ENCODE data around the gene B3GLCT. TPM values are rescaled to one million over a fixed set of nuclear protein-coding genes. Genes with fewer than 3 reads are reported as not detected.
A peak's percentile ranks its signal among the peaks of the same experiment; 100 is the strongest.

B3GLCT gene
- total RNA-seq, 1 donor from 2014 or later = 27.2 TPM

DNA sequence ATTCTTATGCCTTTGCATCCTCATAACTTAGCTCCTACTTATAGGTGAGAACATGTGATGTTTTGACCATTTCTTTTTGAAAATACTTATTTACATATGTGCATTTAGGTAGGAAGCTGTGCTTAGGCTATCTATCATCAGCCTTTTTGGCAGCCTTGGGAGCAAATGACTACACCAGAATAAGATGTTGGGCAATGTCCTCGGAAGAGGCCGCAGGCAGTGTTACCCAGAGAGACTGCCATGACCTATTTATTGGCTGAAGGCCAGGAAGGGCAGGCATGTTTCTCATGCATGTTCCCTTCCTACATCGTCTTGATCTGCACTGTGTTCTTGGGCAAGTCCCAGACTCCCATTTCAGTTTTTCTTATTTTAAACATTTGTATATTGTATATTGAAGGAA is 122.3 kb downstream of the B3GLCT start:
- Mint-ChIP-seq H3K9me3 (peaks cover 10% of the 10 kb centered on the region), H3K4me3 (no peak overlapping the region), H3K36me3 (peaks cover 11% of the 10 kb centered on the region), H3K27me3 (ENCODE audit: low read depth) (no peaks in the 10 kb centered on the region), H3K27ac (no peak overlapping the region), H3K4me1 (peaks cover 25% of the 10 kb centered on the region)
- DNase-seq (ENCODE audit: low spot score in 2 of 2, unreplicated experiment in 2 of 2) = no peak
- TF ChIP-seq CTCF (IDR thresholded peaks at IDR 0.05; ENCODE audit: unreplicated experiment) = no peak

GRCh38 chr13:31322702-31323405 is 123.1 kb downstream of the B3GLCT start:
- Mint-ChIP-seq H3K36me3 (peaks cover 5% of the 10 kb centered on the region), H3K4me1 (peaks cover 33% of the 10 kb centered on the region), H3K4me3 (no peak overlapping the region), H3K9me3 (peaks cover 5% of the 10 kb centered on the region), H3K27ac (peak overlapping the region; percentile 44), H3K27me3 (ENCODE audit: low read depth) (no peaks in the 10 kb centered on the region)
- DNase-seq (ENCODE audit: low spot score in 2 of 2, unreplicated experiment in 2 of 2) = no peak
- TF ChIP-seq CTCF (IDR thresholded peaks at IDR 0.05; ENCODE audit: unreplicated experiment) = no peak

DNA sequence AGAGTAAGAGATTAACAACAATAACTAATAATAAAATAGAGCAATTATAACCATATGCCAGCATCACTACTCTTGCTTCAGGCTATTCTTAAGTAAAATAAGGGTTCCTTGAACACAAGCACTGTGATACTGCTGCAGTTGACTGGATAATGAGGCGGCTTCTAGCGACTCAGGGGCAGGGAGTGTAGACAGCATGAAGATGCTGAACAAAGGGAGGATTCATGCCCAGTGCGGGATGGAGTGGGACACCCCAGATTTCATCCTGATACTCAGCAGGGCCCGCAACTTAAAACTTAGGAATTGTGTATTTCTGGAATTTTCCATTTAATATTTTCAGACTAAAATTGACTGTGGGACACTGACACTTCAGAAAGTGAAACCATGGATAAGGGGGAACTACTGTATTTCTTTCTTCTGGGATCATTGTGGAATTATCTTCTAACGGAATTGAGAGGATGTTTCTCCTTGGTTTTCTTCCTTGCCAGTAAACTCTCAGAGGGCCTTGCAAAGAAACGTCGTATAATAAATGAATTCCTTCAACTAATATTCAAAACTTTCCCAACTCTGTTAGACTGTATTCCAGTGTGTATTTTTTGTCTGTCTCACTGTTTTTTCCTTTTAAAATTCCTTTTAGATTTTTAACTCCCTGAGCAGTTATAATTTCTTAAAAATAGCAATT is 127.5 kb downstream of the B3GLCT start:
- H3K4me1 Mint-ChIP-seq = peaks cover 55% of the 10 kb centered on the region
- H3K36me3 Mint-ChIP-seq = peaks cover 4% of the 10 kb centered on the region
- no peaks in the 10 kb centered on the region for H3K9me3 Mint-ChIP-seq
- H3K27me3 Mint-ChIP-seq (ENCODE audit: low read depth) = no peaks in the 10 kb centered on the region
- no peak for TF ChIP-seq CTCF (IDR thresholded peaks at IDR 0.05; ENCODE audit: unreplicated experiment)
- H3K4me3 Mint-ChIP-seq = no peak overlapping the region
- DNase-seq (ENCODE audit: low spot score in 2 of 2, unreplicated experiment in 2 of 2) = no peak
- H3K27ac Mint-ChIP-seq = peak overlapping the region; percentile 75

- TF ChIP-seq CTCF (IDR thresholded peaks at IDR 0.05; ENCODE audit: unreplicated experiment) = no peak
- no peak for DNase-seq (ENCODE audit: low spot score in 2 of 2, unreplicated experiment in 2 of 2)
- Mint-ChIP-seq H3K4me1 (peaks cover 48% of the 10 kb centered on the region), H3K36me3 (peaks cover 4% of the 10 kb centered on the region), H3K9me3 (no peaks in the 10 kb centered on the region), H3K27ac (peak overlapping the region; percentile 81), H3K27me3 (ENCODE audit: low read depth) (no peaks in the 10 kb centered on the region), H3K4me3 (no peak overlapping the region)
Observed at GRCh38 chr13:31328549-31329235, 128.9 kb downstream of the B3GLCT start.

DNA sequence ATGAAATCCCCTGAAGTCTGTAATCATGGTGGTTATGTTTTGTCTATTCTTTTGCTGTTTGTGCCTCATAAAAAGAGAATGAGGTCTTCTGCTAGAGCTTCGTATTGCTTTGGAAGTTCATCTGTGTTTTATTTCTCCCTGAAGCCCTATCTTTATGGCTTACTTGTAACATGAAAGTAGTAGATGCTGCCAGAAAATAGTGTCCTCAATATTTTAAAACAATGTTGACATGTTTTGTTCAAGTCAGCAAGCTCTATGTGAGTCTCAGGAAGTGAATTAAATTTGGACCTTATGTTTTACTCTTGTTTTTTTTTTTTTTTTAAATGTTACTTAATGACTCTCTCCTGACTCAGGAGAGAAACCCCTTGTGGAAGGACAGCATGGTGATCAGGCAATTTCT is 130.5 kb downstream of the B3GLCT start:
- DNase-seq (ENCODE audit: low spot score in 2 of 2, unreplicated experiment in 2 of 2) = no peak
- Mint-ChIP-seq H3K27ac (peak overlapping the region; percentile 88), H3K4me3 (no peak overlapping the region), H3K36me3 (peaks cover 4% of the 10 kb centered on the region), H3K9me3 (peaks cover 1% of the 10 kb centered on the region), H3K27me3 (ENCODE audit: low read depth) (no peaks in the 10 kb centered on the region), H3K4me1 (peaks cover 46% of the 10 kb centered on the region)
- no peak for TF ChIP-seq CTCF (IDR thresholded peaks at IDR 0.05; ENCODE audit: unreplicated experiment)

Measured in mesothelial cell of epicardium (in vitro differentiated cells).